Hematopoietic multipotent progenitor cell treated with erythropoietin and hydrocortisone succinate and interleukin-3 and kit ligand, for 8 days (in vitro differentiated cells): ENCODE measurements around the gene CCDC146.
"Not testable (repeated sequence)": the region's sequence is repeated elsewhere in the genome, so short reads cannot be mapped to it uniquely, and the experiment has no call there.

ENCODE experiments used
- DNase-seq: peaks from one replicate; pipeline ENCODE4 v3.0.0-alpha.2; 2015

Gene CCDC146

GRCh38 chr7:77205706-77206105, 83.3 kb downstream of the CCDC146 start:
- no peak for DNase-seq

GRCh38 chr7:77208416-77208815, 86.0 kb downstream of the CCDC146 start:
- no peak for DNase-seq

- DNase-seq, result no peak
Observed at GRCh38 chr7:77209479-77210139, 87.2 kb downstream of the CCDC146 start.

GRCh38 chr7:77216181-77216845, 93.9 kb downstream of the CCDC146 start:
- no peak for DNase-seq

- DNase-seq, result no peak
Observed at GRCh38 chr7:77217474-77218185, 95.2 kb downstream of the CCDC146 start.

- not testable (repeated sequence) for DNase-seq
Observed at GRCh38 chr7:77219701-77220331, 97.4 kb downstream of the CCDC146 start.

GRCh38 chr7:77222065-77222464, 99.7 kb downstream of the CCDC146 start:
- no peak for DNase-seq

GRCh38 chr7:77222819-77223218, 100.4 kb downstream of the CCDC146 start:
- no peak for DNase-seq

- no peak for DNase-seq
Observed at GRCh38 chr7:77223261-77223660, 100.8 kb downstream of the CCDC146 start.

- no peak for DNase-seq
Observed at GRCh38 chr7:77226357-77226839, 104.0 kb downstream of the CCDC146 start.

GRCh38 chr7:77228795-77229194, 106.4 kb downstream of the CCDC146 start:
- DNase-seq, result not testable (repeated sequence)

- DNase-seq, result no peak
Observed at GRCh38 chr7:77232467-77232866, 110.1 kb downstream of the CCDC146 start.

GRCh38 chr7:77235276-77235675, 112.9 kb downstream of the CCDC146 start:
- DNase-seq, result no peak

GRCh38 chr7:77238703-77239136, 116.3 kb downstream of the CCDC146 start:
- DNase-seq, result peak; percentile 10

GRCh38 chr7:77239471-77239870, 117.1 kb downstream of the CCDC146 start:
- DNase-seq, result peak; percentile 4

- DNase-seq, result no peak
Observed at GRCh38 chr7:77242068-77242467, 119.7 kb downstream of the CCDC146 start.

- no peak for DNase-seq
Observed at GRCh38 chr7:77242554-77242953, 120.1 kb downstream of the CCDC146 start.

GRCh38 chr7:77244222-77244934, 122.0 kb downstream of the CCDC146 start:
- no peak for DNase-seq

GRCh38 chr7:77245015-77245755, 122.8 kb downstream of the CCDC146 start:
- DNase-seq, result no peak

- no peak for DNase-seq
Observed at GRCh38 chr7:77246026-77246640, 123.7 kb downstream of the CCDC146 start.

- peak; percentile 86 for DNase-seq
Observed at GRCh38 chr7:77247206-77247850, 124.9 kb downstream of the CCDC146 start.
